Endothelial cell of hepatic sinusoid (primary cell): ENCODE measurements around the gene TSPAN9.

Experiments
- in situ Hi-C: cut with HindIII; loops from 2 replicates; pipeline ENCODE4 v1.10.0; 2017; ENCODE audit warnings: low sequenced_read_pairs

The TSPAN9 gene

GRCh38 chr12:3303410-3304136 lies 226.4 kb downstream of the TSPAN9 start:
- in situ Hi-C loops: loop anchor here (5.0 kb wide), 1 partner anchor 349 kb away; no protein-coding TSS in a partner anchor

GRCh38 chr12:3304436-3305165 lies 227.4 kb downstream of the TSPAN9 start:
- in situ Hi-C loops: loop anchor here (5.0 kb wide), 1 partner anchor 348 kb away; no protein-coding TSS in a partner anchor

GRCh38 chr12:3305464-3305863 lies 228.3 kb downstream of the TSPAN9 start:
- in situ Hi-C loops: no loop called here

GRCh38 chr12:3305904-3306619 lies 228.9 kb downstream of the TSPAN9 start:
- in situ Hi-C loops: no loop called here

- in situ Hi-C loops: no loop called here
Observed at GRCh38 chr12:3307389-3307788, 230.2 kb downstream of the TSPAN9 start.

- in situ Hi-C loops: no loop called here
Observed at GRCh38 chr12:3308063-3308462, 230.9 kb downstream of the TSPAN9 start.

DNA sequence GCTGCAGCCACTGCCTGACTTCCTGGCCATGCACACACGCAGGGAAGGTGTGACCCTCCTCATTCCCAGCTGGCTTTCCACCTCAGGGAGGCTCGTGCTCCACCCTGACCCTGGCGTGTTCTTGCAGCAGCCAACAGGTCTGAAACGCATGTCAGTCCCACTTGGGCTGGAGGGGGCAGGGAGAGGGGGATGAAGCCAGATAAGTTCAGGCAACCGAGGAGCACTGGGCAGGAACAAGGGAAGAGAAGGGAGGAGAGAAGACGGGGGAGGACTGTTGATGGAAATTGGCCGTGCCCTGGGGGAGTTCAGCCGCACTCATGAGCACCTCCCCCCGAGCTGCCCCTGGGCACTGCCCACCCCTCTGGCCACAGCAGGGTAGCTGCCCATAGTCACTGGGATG lies 231.4 kb downstream of the TSPAN9 start:
- in situ Hi-C loops: no loop called here

GRCh38 chr12:3309805-3310204 lies 232.6 kb downstream of the TSPAN9 start:
- in situ Hi-C loops: loop anchor here (5.0 kb wide), 1 partner anchor 97 kb away; no protein-coding TSS in a partner anchor

GRCh38 chr12:3310271-3311026 lies 233.3 kb downstream of the TSPAN9 start:
- in situ Hi-C loops: loop anchor here (5.0 kb wide), 1 partner anchor 97 kb away; no protein-coding TSS in a partner anchor

DNA sequence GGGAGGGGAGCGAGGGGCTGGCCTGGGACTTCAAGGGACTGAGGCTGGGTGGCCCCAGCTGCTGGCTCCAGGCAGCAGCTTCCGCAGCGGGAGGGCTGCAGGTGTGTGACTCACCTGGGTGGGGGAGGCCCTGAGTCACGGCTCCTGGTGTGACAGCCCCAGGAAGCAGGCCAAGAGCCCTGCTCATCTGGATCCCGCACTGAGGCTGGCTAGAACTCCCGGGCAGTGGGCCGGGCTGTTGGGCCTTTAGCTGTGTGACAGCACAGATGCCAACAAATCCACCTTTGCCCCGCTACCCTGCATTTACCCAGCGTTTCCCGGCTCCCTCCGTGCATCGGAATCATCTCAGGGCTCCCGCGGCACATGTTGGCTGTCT lies 233.8 kb downstream of the TSPAN9 start:
- in situ Hi-C loops: loop anchor here (5.0 kb wide), 1 partner anchor 96 kb away; no protein-coding TSS in a partner anchor

- in situ Hi-C loops: loop anchor here (5.0 kb wide), 1 partner anchor 96 kb away; no protein-coding TSS in a partner anchor
Observed at GRCh38 chr12:3311491-3312103, 234.4 kb downstream of the TSPAN9 start.

DNA sequence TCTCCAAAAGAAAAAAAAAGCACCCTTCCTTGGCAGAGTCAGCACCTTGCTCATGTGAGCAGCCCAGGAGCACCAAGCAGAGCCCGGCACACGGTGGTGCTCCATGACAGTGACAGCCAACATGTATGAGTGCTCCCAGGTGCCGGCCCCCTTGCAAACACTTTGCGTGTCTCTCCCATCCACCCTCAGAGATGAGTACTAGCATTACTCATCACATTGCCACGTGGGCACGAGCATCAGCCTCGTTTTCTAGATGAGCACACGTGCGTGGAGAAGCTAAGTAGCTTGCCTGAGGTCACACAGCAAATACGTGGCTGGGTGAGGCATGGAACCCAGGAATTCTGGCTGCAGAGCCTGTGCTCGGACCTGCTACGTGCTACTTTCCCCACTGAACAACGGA lies 235.9 kb downstream of the TSPAN9 start:
- in situ Hi-C loops: loop anchor here (5.0 kb wide), 1 partner anchor 94 kb away; no protein-coding TSS in a partner anchor

DNA sequence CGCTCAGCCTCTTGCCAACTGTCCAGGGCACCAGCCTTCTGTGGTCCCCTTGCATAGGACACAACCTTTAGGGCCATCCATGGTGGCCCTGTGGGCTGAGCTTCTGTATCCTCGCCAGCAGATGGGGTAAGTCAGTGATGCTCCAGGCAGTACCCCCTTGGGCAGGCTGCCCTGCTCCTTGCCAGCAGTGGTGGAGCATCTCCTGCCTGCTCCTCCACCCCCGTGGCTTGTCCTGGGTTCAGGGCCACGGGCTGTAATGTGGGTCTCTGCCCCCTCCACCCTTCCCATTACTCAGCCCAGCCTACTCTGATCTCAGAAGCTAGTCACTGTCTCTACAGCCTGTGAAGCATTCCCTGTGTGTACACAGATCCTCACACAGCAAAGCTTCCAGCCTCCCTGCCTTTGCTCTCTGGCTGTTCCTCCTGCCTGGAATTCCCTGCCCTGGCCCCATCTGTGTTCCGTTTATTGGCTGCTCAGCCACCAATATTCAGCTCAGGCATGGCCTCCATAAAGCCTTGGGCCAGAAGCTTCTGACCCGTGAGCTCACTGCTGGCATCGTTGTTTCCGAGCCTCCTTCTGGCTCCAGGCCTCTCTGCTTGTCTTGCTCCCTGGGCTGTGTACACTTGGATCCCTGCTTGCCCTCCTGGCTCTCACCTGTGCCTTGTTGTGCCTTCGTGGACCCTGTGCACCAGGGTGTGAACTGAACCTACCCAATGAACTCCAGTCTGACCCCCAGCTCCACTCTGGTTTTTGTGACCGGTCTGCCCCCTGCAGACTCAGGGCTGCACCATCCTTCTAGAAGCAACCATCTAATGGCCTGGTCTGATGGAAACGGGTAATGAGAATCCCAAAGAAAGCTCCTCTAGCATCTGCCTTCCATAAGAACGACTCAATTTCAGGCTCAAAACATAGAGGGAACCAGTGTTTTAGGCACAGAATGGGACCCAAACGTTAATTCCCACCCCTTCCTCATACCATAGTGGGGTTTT lies 236.8 kb downstream of the TSPAN9 start:
- in situ Hi-C loops: loop anchor here (5.0 kb wide), 1 partner anchor 93 kb away; no protein-coding TSS in a partner anchor

- in situ Hi-C loops: no loop called here
Observed at GRCh38 chr12:3315201-3315661, 238.1 kb downstream of the TSPAN9 start.

GRCh38 chr12:3316776-3317480 lies 239.7 kb downstream of the TSPAN9 start:
- in situ Hi-C loops: no loop called here

GRCh38 chr12:3317481-3317815 lies 240.3 kb downstream of the TSPAN9 start:
- in situ Hi-C loops: no loop called here

DNA sequence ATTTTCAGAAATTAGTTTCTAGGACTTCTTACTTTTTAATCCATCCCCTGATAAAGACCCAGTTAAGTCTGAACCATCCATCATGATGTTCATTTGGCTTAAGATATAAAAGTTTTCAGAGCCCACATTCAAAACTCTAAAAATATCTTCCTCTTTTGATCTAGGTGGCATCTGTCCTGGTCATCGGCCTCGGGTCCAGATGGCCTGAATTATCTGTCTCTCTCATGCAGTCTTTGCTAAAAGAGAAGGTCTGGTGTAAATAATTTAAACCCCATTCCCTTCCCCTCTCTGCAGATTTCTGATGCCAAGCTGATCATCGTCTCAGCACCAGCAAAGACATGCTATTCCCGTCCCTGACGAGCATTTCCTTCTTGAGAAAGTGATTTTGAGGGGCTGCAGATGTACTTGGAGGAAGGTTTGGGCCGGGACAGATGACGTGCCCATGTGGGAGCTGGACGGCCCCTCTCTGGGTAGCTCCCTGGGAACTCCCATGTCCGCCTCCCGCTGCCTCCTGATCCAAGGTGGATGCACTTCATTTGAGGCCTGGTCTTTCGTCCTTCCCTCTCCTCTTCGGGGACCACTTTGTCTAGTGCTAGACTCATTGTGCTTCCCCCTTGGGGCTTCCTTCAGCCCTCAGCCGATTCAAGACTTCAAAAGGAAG lies 240.8 kb downstream of the TSPAN9 start:
- in situ Hi-C loops: no loop called here
